WERI-Rb-1 (cell line): ENCODE results near the gene KRTAP5-1.

ENCODE experiments used
- DNase-seq: peaks from one replicate; pipeline ENCODE4 v3.0.0-alpha.2; 2020
- H3K27ac ChIP-seq: fragments of 250-450 bp; sonication (Bioruptor Pico); 2 replicates; pipeline ENCODE4 v1.5.1; 2020; ENCODE audit warnings: mild to moderate bottlenecking, moderate library complexity
- H3K27me3 ChIP-seq: fragments of 250-450 bp; sonication (Bioruptor Pico); 2 replicates; pipeline ENCODE4 v1.5.1; 2021; ENCODE audit warnings: mild to moderate bottlenecking, low read depth, moderate library complexity; ENCODE audit not compliant: insufficient read depth, severe bottlenecking
- H3K36me3 ChIP-seq: fragments of 250-450 bp; sonication (Bioruptor Pico); 2 replicates; pipeline ENCODE4 v1.5.1; 2020; ENCODE audit warnings: mild to moderate bottlenecking, moderate library complexity
- H3K4me3 ChIP-seq: 2 replicates; pipeline ENCODE4 v1.5.1; 2011; ENCODE audit warnings: low read depth, mild to moderate bottlenecking, control low read depth, low read length
- H3K9me3 ChIP-seq: fragments of 250-450 bp; sonication (Bioruptor Pico); 2 replicates; pipeline ENCODE4 v1.5.1; 2021; ENCODE audit warnings: mild to moderate bottlenecking, moderate library complexity; ENCODE audit not compliant: severe bottlenecking
- TF ChIP-seq, protein P1 (sequence below): IDR thresholded peaks from 2 replicates; pipeline ENCODE4 v1.5.1; 2011; ENCODE audit warnings: low read depth, mild to moderate bottlenecking, control low read depth, inconsistent platforms, low read length

KRTAP5-1 gene

GRCh38 chr11:1544536-1544935 lies 40.5 kb downstream of the KRTAP5-1 start:
- Histone ChIP-seq H3K27ac (no peak overlapping the region), H3K27me3 (peaks cover 13% of the 10 kb centered on the region), H3K36me3 (no peaks in the 10 kb centered on the region), H3K9me3 (no peaks in the 10 kb centered on the region), H3K4me3 (no peak overlapping the region)
- TF ChIP-seq, protein P1, sequence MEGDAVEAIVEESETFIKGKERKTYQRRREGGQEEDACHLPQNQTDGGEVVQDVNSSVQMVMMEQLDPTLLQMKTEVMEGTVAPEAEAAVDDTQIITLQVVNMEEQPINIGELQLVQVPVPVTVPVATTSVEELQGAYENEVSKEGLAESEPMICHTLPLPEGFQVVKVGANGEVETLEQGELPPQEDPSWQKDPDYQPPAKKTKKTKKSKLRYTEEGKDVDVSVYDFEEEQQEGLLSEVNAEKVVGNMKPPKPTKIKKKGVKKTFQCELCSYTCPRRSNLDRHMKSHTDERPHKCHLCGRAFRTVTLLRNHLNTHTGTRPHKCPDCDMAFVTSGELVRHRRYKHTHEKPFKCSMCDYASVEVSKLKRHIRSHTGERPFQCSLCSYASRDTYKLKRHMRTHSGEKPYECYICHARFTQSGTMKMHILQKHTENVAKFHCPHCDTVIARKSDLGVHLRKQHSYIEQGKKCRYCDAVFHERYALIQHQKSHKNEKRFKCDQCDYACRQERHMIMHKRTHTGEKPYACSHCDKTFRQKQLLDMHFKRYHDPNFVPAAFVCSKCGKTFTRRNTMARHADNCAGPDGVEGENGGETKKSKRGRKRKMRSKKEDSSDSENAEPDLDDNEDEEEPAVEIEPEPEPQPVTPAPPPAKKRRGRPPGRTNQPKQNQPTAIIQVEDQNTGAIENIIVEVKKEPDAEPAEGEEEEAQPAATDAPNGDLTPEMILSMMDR = no peak
- no peak for DNase-seq

DNA sequence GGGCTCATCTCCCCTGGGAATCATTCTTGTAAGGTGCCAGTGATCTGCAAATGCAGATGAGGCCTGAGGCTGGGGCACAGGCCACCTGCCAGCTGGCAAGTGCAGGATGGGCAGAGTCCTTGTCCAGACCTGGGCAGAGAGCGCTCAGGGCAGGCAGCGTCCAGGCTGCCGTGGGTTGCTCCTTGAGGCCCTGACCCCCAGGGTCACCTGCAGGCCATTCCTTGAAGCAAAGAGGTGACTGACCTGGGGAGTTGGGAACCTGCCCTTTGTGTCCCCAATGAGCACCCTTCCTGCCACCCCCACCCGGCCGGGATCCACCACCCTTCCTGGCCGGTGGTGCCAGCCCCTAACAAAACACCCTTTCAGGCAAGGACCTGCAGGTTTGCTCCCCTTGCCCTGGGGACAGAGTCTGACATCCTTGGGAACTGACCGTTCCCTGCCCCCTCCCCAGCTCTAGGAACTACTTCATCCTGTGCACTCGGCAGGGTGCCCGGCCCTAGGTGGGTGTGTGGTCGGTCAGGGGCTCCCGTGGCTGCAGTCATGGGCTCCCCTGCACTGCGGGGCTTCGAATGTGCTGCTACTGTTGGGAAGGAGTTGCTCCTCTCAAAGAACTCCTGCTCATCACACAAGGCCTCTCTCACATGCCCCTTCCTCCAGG lies 41.3 kb downstream of the KRTAP5-1 start:
- Histone ChIP-seq H3K36me3 (no peaks in the 10 kb centered on the region), H3K27me3 (peaks cover 13% of the 10 kb centered on the region), H3K9me3 (no peaks in the 10 kb centered on the region), H3K4me3 (no peak overlapping the region), H3K27ac (no peak overlapping the region)
- TF ChIP-seq, protein P1 = no peak
- no peak for DNase-seq

DNA sequence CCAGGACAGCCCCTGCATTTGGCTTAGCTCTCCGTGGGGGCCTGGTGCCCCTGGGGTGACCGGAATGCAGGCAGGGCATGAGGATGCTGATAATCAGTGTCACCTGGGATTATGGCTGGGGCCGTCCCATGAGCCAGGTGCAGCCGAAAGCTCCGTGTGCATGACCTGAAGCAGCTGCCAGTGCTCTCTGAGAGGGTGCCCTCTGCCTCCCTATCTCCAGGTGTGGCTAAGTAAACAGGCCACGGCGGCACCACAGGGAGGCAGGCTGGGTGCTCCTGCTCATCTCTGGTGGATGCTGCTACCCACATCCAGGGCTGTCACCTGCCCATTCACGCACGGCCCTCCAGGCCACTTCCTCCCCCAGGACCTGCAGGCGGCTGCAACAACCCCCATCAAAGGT lies 42.8 kb downstream of the KRTAP5-1 start:
- TF ChIP-seq, protein P1 = no peak
- no peak for DNase-seq
- Histone ChIP-seq H3K9me3 (no peaks in the 10 kb centered on the region), H3K27me3 (peaks cover 8% of the 10 kb centered on the region), H3K27ac (no peak overlapping the region; the same call in 1 of the 2 replicates), H3K36me3 (no peaks in the 10 kb centered on the region), H3K4me3 (no peak overlapping the region)

- Histone ChIP-seq H3K27me3 (peaks cover 6% of the 10 kb centered on the region), H3K36me3 (no peaks in the 10 kb centered on the region)
- TF ChIP-seq, protein P1 = no peak
These were observed 43.4 kb downstream of the KRTAP5-1 start for GRCh38 chr11:1541474-1542204.

GRCh38 chr11:1540074-1540473 lies 45.0 kb downstream of the KRTAP5-1 start:
- DNase-seq = no peak
- Histone ChIP-seq H3K36me3 (no peaks in the 10 kb centered on the region), H3K9me3 (no peaks in the 10 kb centered on the region), H3K27ac (no peak overlapping the region), H3K27me3 (no peaks in the 10 kb centered on the region), H3K4me3 (no peak overlapping the region)
- TF ChIP-seq, protein P1 = no peak

More at GRCh38 chr11:1541474-1542204, 43.4 kb downstream of the KRTAP5-1 start:
- Histone ChIP-seq H3K9me3 (no peaks in the 10 kb centered on the region), H3K4me3 (no peak overlapping the region), H3K27ac (no peak overlapping the region; the same call in 1 of the 2 replicates)
- peak; percentile 77 for DNase-seq
